ENCODE measurements around the gene GEMIN7.

- TF ChIP-seq ZFX (IDR thresholded peaks at IDR 0.05) (no peak), CTCF (conservative IDR thresholded peaks at IDR 0.05) (no peak)
Observed at GRCh38 chr19:45069056-45069455, 10.0 kb upstream of the GEMIN7 start.
